K562 treated with DMSO at 1 percent for 24 hours (cell line): ENCODE data around the gene MCCC1. TPM values are rescaled to one million over a fixed set of nuclear protein-coding genes. Genes with fewer than 3 reads are reported as not detected.

Experiments used
- total RNA-seq: library from RNA; unstranded; fragments of 300-600 nt; gene quantifications from 2 replicates; pipeline ENCODE4 v1.2.3, GENCODE V29; 2022; ENCODE audit warnings: low read depth; ENCODE audit not compliant: insufficient read depth

Gene MCCC1
- 11.4 and 14.0 TPM in 2 replicates for total RNA-seq

GRCh38 chr3:183099026-183099837 lies at the start of gene MCCC1:
Gene MCCC1 (minus strand): TSS chr3:183099496. CDS start chr3:183099440, 56 bp downstream.

DNA sequence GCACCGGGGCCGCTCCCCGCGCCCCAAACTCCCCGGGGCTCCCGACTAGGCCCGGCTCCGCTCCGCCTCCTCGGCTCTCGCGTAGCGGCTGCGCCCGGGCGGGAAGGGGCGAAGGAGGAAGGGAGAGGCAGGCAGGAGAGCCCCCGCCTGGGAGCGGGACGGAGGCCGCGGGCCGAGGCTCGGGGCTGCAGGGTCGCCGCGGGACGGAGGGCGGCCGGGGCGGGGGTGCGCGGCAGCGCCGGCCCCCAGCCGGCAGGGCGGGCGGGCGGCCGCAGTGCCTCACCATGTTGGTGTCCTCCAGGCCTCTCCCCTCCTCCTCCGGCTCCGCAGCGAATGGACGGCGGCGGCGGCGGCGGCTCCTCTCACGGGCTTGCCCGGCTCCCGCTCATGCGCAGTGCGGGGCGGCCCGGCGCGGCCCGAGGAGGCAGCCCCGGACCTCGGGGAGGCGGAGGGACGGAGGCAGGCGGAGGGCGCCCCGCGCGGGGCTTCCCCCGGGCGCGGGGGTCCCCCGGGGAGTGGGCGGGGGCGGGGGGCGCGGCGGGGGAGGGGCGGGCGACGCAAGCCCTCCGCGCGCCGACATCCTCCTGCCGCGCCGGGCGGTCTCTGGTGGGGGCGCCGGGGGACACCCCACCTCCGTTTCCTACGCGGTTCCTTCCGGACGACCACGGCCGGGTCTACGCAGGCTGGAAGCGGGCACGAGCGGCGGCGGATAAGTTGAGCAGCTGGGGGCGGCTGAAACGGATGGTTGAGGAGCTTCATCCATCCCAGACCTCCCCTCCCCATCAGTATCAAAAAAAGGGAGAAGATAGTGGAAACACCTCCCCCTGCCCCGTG lies 118.9 kb downstream of the MCCC1 start, which contains the start of gene DCUN1D1:
Gene DCUN1D1 (minus strand): TSS at position 335 of the 834 bp plus-strand sequence. CDS start 49 bp downstream, at position 286.

Other genes with a start within 250 kb of the MCCC1 start
- gene DCUN1D1, start 119.0 kb downstream of the MCCC1 start, total RNA-seq: 9.1 and 13.0 TPM in 2 replicates
- 3.0 and 3.2 TPM in 2 replicates for gene LAMP3, start 63.2 kb upstream of the MCCC1 start, total RNA-seq
- gene B3GNT5, start 153.8 kb upstream of the MCCC1 start, total RNA-seq: 9.5 and 9.9 TPM in 2 replicates